ENCODE results near the gene CDHR1.
"Not testable (repeated sequence)": the region's sequence is repeated elsewhere in the genome, so short reads cannot be mapped to it uniquely, and the experiment has no call there.

The CDHR1 gene

GRCh38 chr10:84173501-84173929 lies 20.8 kb upstream of the CDHR1 start, which contains the start of gene GPR15LG:
Gene GPR15LG (plus strand): TSS chr10:84173801. CDS start chr10:84173852, 51 bp downstream.
- no peak for DNase-seq (ENCODE audit: low read depth in 1 of 2, low spot score in 1 of 2)

GRCh38 chr10:84175436-84175835 lies 18.9 kb upstream of the CDHR1 start:
- no peak for DNase-seq (ENCODE audit: low read depth in 1 of 2, low spot score in 1 of 2)

GRCh38 chr10:84176351-84176750 lies 18.0 kb upstream of the CDHR1 start:
- DNase-seq (ENCODE audit: low read depth in 1 of 2, low spot score in 1 of 2) = no peak

- no peak for DNase-seq (ENCODE audit: low read depth in 1 of 2, low spot score in 1 of 2)
Measured at GRCh38 chr10:84176836-84177474, 17.4 kb upstream of the CDHR1 start.

GRCh38 chr10:84177541-84178141 lies 16.7 kb upstream of the CDHR1 start:
- no peak for DNase-seq (ENCODE audit: low read depth in 1 of 2, low spot score in 1 of 2)

GRCh38 chr10:84178160-84178609 lies 16.2 kb upstream of the CDHR1 start:
- no peak for DNase-seq (ENCODE audit: low read depth in 1 of 2, low spot score in 1 of 2)

GRCh38 chr10:84179059-84179710 lies 15.2 kb upstream of the CDHR1 start:
- DNase-seq (ENCODE audit: low read depth in 1 of 2, low spot score in 1 of 2) = no peak

- not testable (repeated sequence) for DNase-seq (ENCODE audit: low read depth in 1 of 2, low spot score in 1 of 2)
Measured at GRCh38 chr10:84180386-84180785, 14.0 kb upstream of the CDHR1 start.

- no peak for DNase-seq (ENCODE audit: low read depth in 1 of 2, low spot score in 1 of 2)
Measured at GRCh38 chr10:84181631-84182030, 12.7 kb upstream of the CDHR1 start.

- no peak for DNase-seq (ENCODE audit: low read depth in 1 of 2, low spot score in 1 of 2)
Measured at GRCh38 chr10:84184517-84184916, 9.8 kb upstream of the CDHR1 start.

GRCh38 chr10:84185526-84186175 lies 8.7 kb upstream of the CDHR1 start:
- DNase-seq (ENCODE audit: low read depth in 1 of 2, low spot score in 1 of 2) = no peak

GRCh38 chr10:84188815-84189214 lies 5.5 kb upstream of the CDHR1 start:
- no peak for DNase-seq (ENCODE audit: low read depth in 1 of 2, low spot score in 1 of 2)

GRCh38 chr10:84190621-84191020 lies 3.7 kb upstream of the CDHR1 start:
- DNase-seq (ENCODE audit: low read depth in 1 of 2, low spot score in 1 of 2) = no peak

- no peak for DNase-seq (ENCODE audit: low read depth in 1 of 2, low spot score in 1 of 2)
Measured at GRCh38 chr10:84191106-84191505, 3.2 kb upstream of the CDHR1 start.

- DNase-seq (ENCODE audit: low read depth in 1 of 2, low spot score in 1 of 2) = no peak
Measured at GRCh38 chr10:84193327-84193726, 1.0 kb upstream of the CDHR1 start.

GRCh38 chr10:84193846-84194423 lies 402 bp upstream of the CDHR1 start:
- no peak for DNase-seq (ENCODE audit: low read depth in 1 of 2, low spot score in 1 of 2)

GRCh38 chr10:84195044-84195830 lies 900 bp downstream of the CDHR1 start:
- no peak for DNase-seq (ENCODE audit: low read depth in 1 of 2, low spot score in 1 of 2)

- DNase-seq (ENCODE audit: low read depth in 1 of 2, low spot score in 1 of 2) = no peak
Measured at GRCh38 chr10:84196083-84196482, 1.7 kb downstream of the CDHR1 start.

- no peak for DNase-seq (ENCODE audit: low read depth in 1 of 2, low spot score in 1 of 2)
Measured at GRCh38 chr10:84196941-84197340, 2.6 kb downstream of the CDHR1 start.

- no peak for DNase-seq (ENCODE audit: low read depth in 1 of 2, low spot score in 1 of 2)
Measured at GRCh38 chr10:84197643-84198042, 3.3 kb downstream of the CDHR1 start.

All from activated CD4-positive, alpha-beta T cell treated with anti-CD3 and anti-CD28 coated beads, Interleukin-2, amount 50 U/mL, for 24 hours (primary cell).